Stimulated activated CD8-positive, alpha-beta memory T cell treated with anti-CD3 and anti-CD28 coated beads, Interleukin-15, amount 100 ng/mL, for 24 hours (primary cell): ENCODE data around the gene KAZN.
"Not testable (repeated sequence)": the region's sequence is repeated elsewhere in the genome, so short reads cannot be mapped to it uniquely, and the experiment has no call there.

Experiments
- DNase-seq: peaks from one replicate; pipeline ENCODE4 v3.0.0-alpha.2; 2020; ENCODE audit warnings: low read depth

The KAZN gene

DNA sequence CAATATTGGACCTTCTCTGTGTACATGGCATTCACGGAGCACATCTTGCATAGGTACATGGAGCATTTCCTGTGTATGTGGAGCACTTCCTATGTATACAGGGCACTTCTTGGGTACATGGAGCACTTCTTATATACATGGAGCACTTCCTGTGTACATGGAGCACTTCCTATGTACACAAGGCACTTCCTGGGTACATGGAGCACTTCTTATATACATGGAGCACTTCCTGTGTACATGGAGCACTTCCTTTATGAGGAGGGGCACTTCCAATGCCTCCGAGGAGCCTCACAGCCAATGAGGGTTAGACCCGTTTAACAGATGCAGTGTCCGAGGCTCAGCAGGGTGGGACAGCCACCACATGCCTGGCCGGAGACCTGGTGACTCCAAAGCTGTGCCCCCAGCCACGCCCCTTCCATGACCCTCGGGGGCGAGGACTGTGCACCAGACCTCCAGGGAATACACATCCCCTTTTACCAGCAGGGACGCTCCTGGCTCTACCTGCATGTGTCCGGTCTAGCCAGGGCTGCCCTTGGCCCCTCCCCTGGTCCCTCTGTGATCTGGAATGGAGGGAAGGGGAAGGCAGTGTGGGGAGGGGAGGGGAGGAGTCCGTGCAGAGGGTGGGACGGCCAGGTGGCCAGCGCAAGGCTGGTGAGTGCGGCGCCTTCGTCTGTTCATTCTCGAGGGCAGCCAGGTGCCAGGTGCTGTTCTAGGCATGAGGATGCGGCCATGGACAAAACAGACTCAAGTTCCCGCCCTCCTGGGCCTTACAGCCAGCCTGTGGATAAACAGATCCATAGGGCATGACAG is 360.0 kb downstream of the KAZN start:
- no peak for DNase-seq

- DNase-seq = no peak
Measured at GRCh38 chr1:14959059-14959694, 360.7 kb downstream of the KAZN start.

GRCh38 chr1:14961661-14962267 is 363.3 kb downstream of the KAZN start:
- no peak for DNase-seq

GRCh38 chr1:14962407-14962806 is 363.9 kb downstream of the KAZN start:
- DNase-seq = no peak

- not testable (repeated sequence) for DNase-seq
Measured at GRCh38 chr1:14963791-14964710, 365.6 kb downstream of the KAZN start.

GRCh38 chr1:14964711-14965055 is 366.2 kb downstream of the KAZN start:
- no peak for DNase-seq

- DNase-seq = no peak
Measured at GRCh38 chr1:14968251-14968851, 369.9 kb downstream of the KAZN start.

DNA sequence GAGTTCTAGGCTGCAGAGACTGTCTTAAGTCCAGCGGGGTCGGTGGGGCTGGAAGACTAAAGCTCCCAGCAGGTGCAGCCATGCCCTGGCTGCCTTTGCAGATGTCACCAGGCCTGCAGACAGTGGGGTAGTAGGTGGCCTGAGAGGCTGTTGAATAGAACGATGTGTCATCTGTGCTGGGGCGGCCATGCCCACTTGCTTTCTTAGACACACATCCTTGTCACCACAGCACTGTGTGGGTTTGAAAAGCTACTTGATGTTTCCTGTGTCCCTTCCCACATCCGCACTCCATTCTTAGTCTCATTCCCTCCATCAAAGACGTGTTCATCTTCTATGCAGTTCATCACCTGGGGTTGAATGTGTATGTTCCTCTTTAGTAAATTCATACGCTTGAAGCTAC is 370.5 kb downstream of the KAZN start:
- no peak for DNase-seq

DNA sequence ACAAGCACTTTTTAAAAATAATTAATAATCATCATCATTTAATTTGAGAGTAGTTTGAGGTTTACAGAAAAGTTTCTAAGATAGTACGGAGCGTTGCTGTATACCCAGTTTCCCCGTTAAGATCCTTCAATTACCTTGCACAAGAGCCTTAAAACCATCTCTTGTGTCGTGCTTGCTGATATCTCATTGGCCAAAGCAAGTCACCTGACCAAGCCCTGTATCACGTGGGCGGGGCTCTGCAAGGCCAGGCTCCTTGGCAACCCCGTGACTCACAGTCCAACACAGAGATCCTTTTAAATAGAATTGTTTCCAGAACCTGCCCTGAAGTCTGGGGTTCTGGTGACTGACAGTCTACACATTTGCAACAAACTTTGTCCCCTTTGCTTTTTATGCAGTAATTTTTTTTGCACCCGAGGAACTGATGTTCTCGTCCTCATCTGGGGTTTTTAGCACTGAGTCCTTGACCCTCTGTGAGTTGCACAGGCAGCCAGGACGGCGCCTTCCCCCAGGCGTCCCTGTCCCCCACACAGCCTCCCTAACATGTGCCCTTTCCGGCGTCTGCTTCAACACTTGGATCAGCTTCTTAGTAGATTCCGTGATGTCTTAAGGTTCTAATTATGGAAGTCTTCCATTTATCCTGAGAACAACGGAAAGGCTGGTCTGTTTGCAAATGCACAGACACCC is 371.8 kb downstream of the KAZN start:
- no peak for DNase-seq

DNA sequence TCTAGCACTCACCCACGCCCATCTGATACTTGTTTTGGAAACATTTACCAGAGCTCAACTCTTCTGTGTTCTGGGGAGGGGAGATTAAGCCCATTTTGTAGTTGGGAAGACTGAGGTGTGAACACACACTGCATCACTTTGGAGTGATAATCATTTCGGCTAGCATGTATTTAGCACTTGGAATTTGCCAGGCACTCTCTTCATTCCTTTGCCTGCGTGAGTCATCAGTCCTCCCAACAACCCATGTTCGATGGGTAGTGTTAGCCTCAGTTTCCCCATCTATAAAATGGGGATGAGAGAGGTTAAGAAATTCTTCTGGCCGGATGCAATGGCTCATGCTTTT is 372.3 kb downstream of the KAZN start:
- no peak for DNase-seq

DNA sequence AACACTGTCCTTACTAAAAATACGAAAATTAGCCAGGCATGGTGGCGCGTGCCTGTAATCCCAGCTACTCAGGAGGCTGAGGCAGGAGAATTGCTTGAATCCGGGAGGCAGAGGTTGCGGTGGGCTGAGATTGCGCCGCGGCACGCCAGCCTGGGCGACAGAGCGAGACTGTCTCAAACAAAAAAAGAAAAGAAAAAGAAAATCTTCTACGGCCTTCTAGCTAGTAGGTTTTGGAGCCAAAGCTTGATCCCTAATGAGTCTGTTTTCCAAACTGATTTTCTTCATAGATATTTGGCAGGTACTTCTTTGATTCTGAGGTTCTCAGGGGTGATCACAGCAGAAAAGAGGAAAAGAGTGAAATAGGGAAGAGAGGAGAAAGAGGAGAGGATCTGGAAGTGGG is 372.7 kb downstream of the KAZN start:
- no peak for DNase-seq

GRCh38 chr1:14972107-14972506 is 373.6 kb downstream of the KAZN start:
- DNase-seq = no peak

GRCh38 chr1:14973773-14974172 is 375.3 kb downstream of the KAZN start:
- no peak for DNase-seq

GRCh38 chr1:14974361-14974760 is 375.9 kb downstream of the KAZN start:
- no peak for DNase-seq

GRCh38 chr1:14975119-14975518 is 376.6 kb downstream of the KAZN start:
- DNase-seq = no peak

DNA sequence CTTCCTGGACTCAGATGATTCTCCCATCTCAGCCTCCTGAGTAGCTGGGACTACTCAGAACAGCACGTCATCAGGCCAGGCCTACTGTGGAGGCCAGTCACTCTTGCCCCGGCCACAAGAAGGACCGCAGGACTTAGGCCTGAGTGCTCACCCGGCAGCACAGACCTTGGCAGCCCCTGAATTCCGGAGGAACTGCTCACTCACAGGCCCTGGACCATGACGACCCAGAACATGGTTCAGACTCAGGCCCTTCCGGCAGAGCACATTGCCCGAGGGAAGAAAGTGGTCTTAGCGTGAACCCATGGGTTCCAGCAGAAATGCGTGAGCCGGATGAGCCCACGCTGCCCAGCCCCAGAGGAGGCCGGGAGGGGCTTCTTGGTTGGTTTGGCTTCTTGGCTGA is 377.8 kb downstream of the KAZN start:
- DNase-seq = no peak

GRCh38 chr1:14977338-14977931 is 378.9 kb downstream of the KAZN start:
- no peak for DNase-seq

DNA sequence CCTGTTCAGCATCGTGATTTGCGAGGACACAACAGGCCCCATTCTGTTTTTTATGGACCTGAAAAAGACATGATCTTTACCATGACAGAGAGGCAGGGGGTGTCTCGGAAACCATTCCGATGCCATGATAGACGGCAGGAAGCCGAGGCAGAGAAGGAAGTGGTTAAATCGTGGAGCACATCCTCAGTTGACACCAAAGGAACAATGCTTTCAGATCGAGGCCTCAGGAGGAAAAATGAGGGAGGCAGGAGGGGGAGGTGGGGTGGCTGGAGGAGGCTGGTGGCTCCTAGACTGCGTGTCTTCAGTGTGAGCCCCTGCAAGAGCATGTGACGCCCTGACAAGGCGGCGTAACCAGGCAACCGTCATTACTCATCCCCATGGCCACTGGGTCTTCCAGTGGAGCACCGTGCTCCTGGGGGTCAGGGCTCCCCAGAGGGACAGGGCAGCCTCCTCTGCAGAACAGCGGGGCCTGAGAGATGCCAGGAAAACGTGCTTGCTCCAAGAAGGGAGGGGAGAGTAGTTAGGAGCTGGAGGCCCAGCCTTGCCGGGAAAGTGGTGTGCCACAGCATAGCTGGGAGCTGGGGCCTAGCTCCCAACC is 382.2 kb downstream of the KAZN start:
- DNase-seq = no peak

DNA sequence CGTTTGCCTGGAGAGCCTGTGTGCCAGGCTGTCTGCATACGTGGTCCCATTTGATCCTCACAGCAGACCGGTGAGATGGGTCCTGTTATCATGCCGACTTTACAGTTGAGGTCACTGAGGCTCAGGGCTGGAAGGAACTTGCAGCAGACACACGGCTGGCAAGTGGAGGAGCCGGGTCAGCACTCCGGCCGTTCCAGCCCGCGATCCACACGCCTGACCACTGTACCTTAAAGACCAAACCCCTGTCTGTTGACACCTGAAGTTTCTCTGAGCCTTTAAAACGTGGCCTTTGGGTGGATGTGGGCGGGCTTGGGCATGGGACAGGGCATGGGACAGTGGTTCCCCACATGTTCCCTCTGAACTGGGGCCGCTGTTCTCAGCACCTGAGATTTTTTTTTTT is 383.5 kb downstream of the KAZN start:
- DNase-seq = no peak

GRCh38 chr1:14983277-14983676 is 384.8 kb downstream of the KAZN start:
- DNase-seq = no peak

- DNase-seq = no peak
Measured at GRCh38 chr1:14986168-14986567, 387.7 kb downstream of the KAZN start.
